ENCODE results near the gene ALK. TPM values are rescaled to one million over a fixed set of nuclear protein-coding genes. Genes with fewer than 3 reads are reported as not detected.

The ALK gene
- total RNA-seq, 2 experiments from 2014 or later, result not detected

GRCh38 chr2:29241955-29242565 is 679.3 kb downstream of the ALK start:
- Mint-ChIP-seq H3K9me3 (no peaks in the 10 kb centered on the region), H3K4me3 (no peak overlapping the region), H3K36me3 (no peaks in the 10 kb centered on the region), H3K27me3 (peaks cover 2% of the 10 kb centered on the region), H3K27ac (no peak overlapping the region), H3K4me1 (no peaks in the 10 kb centered on the region)
- ATAC-seq (ENCODE audit: low read depth) (no peak), DNase-seq (no peak)
- POLR2A ChIA-PET, result no interaction called here

GRCh38 chr2:29241341-29241740 is 680.0 kb downstream of the ALK start:
- H3K27ac Mint-ChIP-seq, result no peak overlapping the region
- DNase-seq, result no peak
- peaks cover 2% of the 10 kb centered on the region for H3K27me3 Mint-ChIP-seq
- H3K36me3 Mint-ChIP-seq, result no peaks in the 10 kb centered on the region
- POLR2A ChIA-PET, result no interaction called here
- H3K4me1 Mint-ChIP-seq, result no peaks in the 10 kb centered on the region
- H3K4me3 Mint-ChIP-seq, result no peak overlapping the region
- H3K9me3 Mint-ChIP-seq, result no peaks in the 10 kb centered on the region
- ATAC-seq (ENCODE audit: low read depth), result no peak

GRCh38 chr2:29240601-29241000 is 680.8 kb downstream of the ALK start:
- H3K4me3 Mint-ChIP-seq, result no peak overlapping the region
- DNase-seq (no peak), ATAC-seq (ENCODE audit: low read depth) (no peak)
- no peak overlapping the region for H3K27ac Mint-ChIP-seq
- POLR2A ChIA-PET, result no interaction called here
- no peaks in the 10 kb centered on the region for H3K36me3 Mint-ChIP-seq
- no peaks in the 10 kb centered on the region for H3K9me3 Mint-ChIP-seq
- no peaks in the 10 kb centered on the region for H3K4me1 Mint-ChIP-seq
- H3K27me3 Mint-ChIP-seq, result peaks cover 2% of the 10 kb centered on the region

GRCh38 chr2:29239209-29239960 is 682.0 kb downstream of the ALK start:
- H3K9me3 Mint-ChIP-seq, result no peaks in the 10 kb centered on the region
- peaks cover 2% of the 10 kb centered on the region for H3K27me3 Mint-ChIP-seq
- H3K27ac Mint-ChIP-seq, result no peak overlapping the region
- ATAC-seq (ENCODE audit: low read depth) (no peak), DNase-seq (no peak)
- H3K4me3 Mint-ChIP-seq, result no peak overlapping the region
- POLR2A ChIA-PET, result no interaction called here
- no peaks in the 10 kb centered on the region for H3K4me1 Mint-ChIP-seq
- H3K36me3 Mint-ChIP-seq, result no peaks in the 10 kb centered on the region

GRCh38 chr2:29238497-29238896 is 682.9 kb downstream of the ALK start:
- Mint-ChIP-seq H3K36me3 (no peaks in the 10 kb centered on the region), H3K9me3 (no peaks in the 10 kb centered on the region), H3K4me3 (no peak overlapping the region), H3K4me1 (no peaks in the 10 kb centered on the region), H3K27me3 (peaks cover 2% of the 10 kb centered on the region), H3K27ac (no peak overlapping the region)
- POLR2A ChIA-PET, result no interaction called here
- DNase-seq (no peak), ATAC-seq (ENCODE audit: low read depth) (no peak)

GRCh38 chr2:29236074-29236473 is 685.3 kb downstream of the ALK start:
- no peaks in the 10 kb centered on the region for H3K36me3 Mint-ChIP-seq
- H3K9me3 Mint-ChIP-seq, result no peaks in the 10 kb centered on the region
- ATAC-seq (ENCODE audit: low read depth) (no peak), DNase-seq (no peak)
- H3K4me3 Mint-ChIP-seq, result no peak overlapping the region
- H3K27me3 Mint-ChIP-seq, result peaks cover 2% of the 10 kb centered on the region
- H3K4me1 Mint-ChIP-seq, result no peaks in the 10 kb centered on the region
- H3K27ac Mint-ChIP-seq, result no peak overlapping the region
- POLR2A ChIA-PET, result no interaction called here

GRCh38 chr2:29235411-29235810 is 686.0 kb downstream of the ALK start:
- DNase-seq (no peak), ATAC-seq (ENCODE audit: low read depth) (no peak)
- Mint-ChIP-seq H3K36me3 (no peaks in the 10 kb centered on the region), H3K27ac (no peak overlapping the region), H3K9me3 (no peaks in the 10 kb centered on the region), H3K4me3 (no peak overlapping the region), H3K27me3 (peaks cover 2% of the 10 kb centered on the region), H3K4me1 (no peaks in the 10 kb centered on the region)
- POLR2A ChIA-PET, result no interaction called here

- Mint-ChIP-seq H3K4me3 (no peak overlapping the region), H3K36me3 (no peaks in the 10 kb centered on the region), H3K9me3 (no peaks in the 10 kb centered on the region), H3K27me3 (peaks cover 2% of the 10 kb centered on the region), H3K27ac (no peak overlapping the region), H3K4me1 (no peaks in the 10 kb centered on the region)
- POLR2A ChIA-PET, result no interaction called here
- DNase-seq (no peak), ATAC-seq (ENCODE audit: low read depth) (no peak)
Measured at GRCh38 chr2:29233428-29233827, 688.0 kb downstream of the ALK start.

- Mint-ChIP-seq H3K9me3 (no peaks in the 10 kb centered on the region), H3K4me1 (no peaks in the 10 kb centered on the region), H3K4me3 (no peak overlapping the region), H3K36me3 (no peaks in the 10 kb centered on the region), H3K27me3 (peaks cover 2% of the 10 kb centered on the region), H3K27ac (no peak overlapping the region)
- DNase-seq, result no peak
- POLR2A ChIA-PET, result no interaction called here
- ATAC-seq (ENCODE audit: low read depth), result no peak
Measured at GRCh38 chr2:29232041-29232440, 689.3 kb downstream of the ALK start.

GRCh38 chr2:29229640-29230039 is 691.7 kb downstream of the ALK start:
- no peak overlapping the region for H3K4me3 Mint-ChIP-seq
- ATAC-seq (ENCODE audit: low read depth), result no peak
- no peak overlapping the region for H3K27ac Mint-ChIP-seq
- POLR2A ChIA-PET, result no interaction called here
- H3K27me3 Mint-ChIP-seq, result peaks cover 2% of the 10 kb centered on the region
- no peaks in the 10 kb centered on the region for H3K9me3 Mint-ChIP-seq
- no peak for DNase-seq
- no peaks in the 10 kb centered on the region for H3K36me3 Mint-ChIP-seq
- H3K4me1 Mint-ChIP-seq, result no peaks in the 10 kb centered on the region

- no peak for DNase-seq
- no peak overlapping the region for H3K4me3 Mint-ChIP-seq
- H3K36me3 Mint-ChIP-seq, result no peaks in the 10 kb centered on the region
- POLR2A ChIA-PET, result no interaction called here
- ATAC-seq (ENCODE audit: low read depth), result no peak
- no peaks in the 10 kb centered on the region for H3K4me1 Mint-ChIP-seq
- H3K27me3 Mint-ChIP-seq, result peaks cover 2% of the 10 kb centered on the region
- H3K9me3 Mint-ChIP-seq, result no peaks in the 10 kb centered on the region
- no peak overlapping the region for H3K27ac Mint-ChIP-seq
Measured at GRCh38 chr2:29228947-29229346, 692.4 kb downstream of the ALK start.

GRCh38 chr2:29227935-29228675 is 693.3 kb downstream of the ALK start:
- DNase-seq (no peak), ATAC-seq (ENCODE audit: low read depth) (no peak)
- H3K27me3 Mint-ChIP-seq, result peaks cover 2% of the 10 kb centered on the region
- POLR2A ChIA-PET, result no interaction called here
- H3K4me3 Mint-ChIP-seq, result no peak overlapping the region
- H3K4me1 Mint-ChIP-seq, result no peaks in the 10 kb centered on the region
- no peaks in the 10 kb centered on the region for H3K36me3 Mint-ChIP-seq
- H3K27ac Mint-ChIP-seq, result no peak overlapping the region
- H3K9me3 Mint-ChIP-seq, result no peaks in the 10 kb centered on the region

GRCh38 chr2:29226808-29227207 is 694.6 kb downstream of the ALK start:
- POLR2A ChIA-PET, result no interaction called here
- Mint-ChIP-seq H3K27ac (no peak overlapping the region), H3K36me3 (no peaks in the 10 kb centered on the region), H3K27me3 (peaks cover 2% of the 10 kb centered on the region), H3K4me1 (no peaks in the 10 kb centered on the region), H3K9me3 (no peaks in the 10 kb centered on the region), H3K4me3 (no peak overlapping the region)
- no peak for ATAC-seq (ENCODE audit: low read depth)
- no peak for DNase-seq

- Mint-ChIP-seq H3K9me3 (no peaks in the 10 kb centered on the region), H3K4me1 (no peaks in the 10 kb centered on the region), H3K27ac (no peak overlapping the region), H3K36me3 (no peaks in the 10 kb centered on the region), H3K27me3 (peaks cover 2% of the 10 kb centered on the region), H3K4me3 (no peak overlapping the region)
- POLR2A ChIA-PET, result no interaction called here
- ATAC-seq (ENCODE audit: low read depth), result no peak
- DNase-seq, result no peak
Measured at GRCh38 chr2:29226375-29226774, 695.0 kb downstream of the ALK start.
